HepG2 (cell line): Measurements from ENCODE around the gene TTC31. TPM values are rescaled to one million over a fixed set of nuclear protein-coding genes. Genes with fewer than 3 reads are reported as not detected.
A peak's percentile ranks its signal among the peaks of the same experiment; 100 is the strongest.

Experiments used
- CHD4 ChIP-seq: fragments of 200-600 bp; sonication (generic); IDR thresholded peaks from 2 replicates; pipeline ENCODE4 v1.7.0; 2017; ENCODE audit warnings: mild to moderate bottlenecking, low read length, borderline replicate concordance
- MTA1 ChIP-seq: sonication (generic); formaldehyde crosslinking; IDR thresholded peaks from 2 replicates; pipeline ENCODE4 v1.4.0; 2020; ENCODE audit warnings: missing genetic modification reagents, mild to moderate bottlenecking, borderline replicate concordance
- ZC3H13 ChIP-seq: sonication (generic); formaldehyde crosslinking; IDR thresholded peaks from 2 replicates; pipeline ENCODE4 v1.8.1; 2023; ENCODE audit warnings: mild to moderate bottlenecking, missing genetic modification reagents, moderate library complexity
- ZNF333 ChIP-seq: sonication (generic); formaldehyde crosslinking; IDR thresholded peaks from 2 replicates; pipeline ENCODE4 v1.4.0; 2020; ENCODE audit warnings: mild to moderate bottlenecking, missing genetic modification reagents, borderline replicate concordance
- ZNF34 ChIP-seq: sonication (generic); formaldehyde crosslinking; IDR thresholded peaks from 2 replicates; pipeline ENCODE4 v1.4.0; 2020; ENCODE audit warnings: mild to moderate bottlenecking, missing genetic modification reagents, borderline replicate concordance
- ZNF773 ChIP-seq: sonication (generic); formaldehyde crosslinking; IDR thresholded peaks from 2 replicates; pipeline ENCODE4 v1.4.0; 2020; ENCODE audit warnings: missing genetic modification reagents, borderline replicate concordance
- polyA plus RNA-seq, 8 experiments: library from polyadenylated mRNA; depleted of rRNA in 3 of 8; stranded (reverse) in 7 of 8; unstranded in 1 of 8; fragments of >200 nt; fragmentation: Illumina TruSeq in 4 of 8; extraction: Trizol in 4 of 8; gene quantifications; 2 replicates each; pipeline versions ENCODE4 v1.2.1 to v1.2.3, GENCODE V29; 2011 to 2016; ENCODE audit warnings: low read depth in 4 of 8, missing spikeins in 1 of 8, mixed read lengths in 1 of 8; ENCODE audit not compliant: insufficient read depth in 1 of 8
- total RNA-seq, 5 experiments: library from RNA; depleted of rRNA; stranded (reverse); fragments of >200 nt; fragmentation: Illumina TruSeq; extraction: Trizol; gene quantifications; 2 replicates each; pipeline ENCODE4 v1.2.3, GENCODE V29; 2016; ENCODE audit warnings: low read depth in 1 of 5
- TF ChIP-seq, protein P1 (sequence below): sonication (generic); formaldehyde crosslinking; IDR thresholded peaks from 2 replicates; pipeline ENCODE4 v1.4.0; 2020; ENCODE audit warnings: mild to moderate bottlenecking, missing genetic modification reagents
- TF ChIP-seq, protein P2 (sequence below): sonication (generic); formaldehyde crosslinking; IDR thresholded peaks from 2 replicates; pipeline ENCODE4 v1.5.0; 2020; ENCODE audit warnings: mild to moderate bottlenecking, missing genetic modification reagents, borderline replicate concordance
- TF ChIP-seq, protein P3 (sequence below): sonication (generic); formaldehyde crosslinking; IDR thresholded peaks from 2 replicates; pipeline ENCODE4 v1.4.0; 2020; ENCODE audit warnings: missing genetic modification reagents
- TF ChIP-seq, protein P4 (sequence below): sonication (generic); formaldehyde crosslinking; IDR thresholded peaks from 2 replicates; pipeline ENCODE4 v1.4.0; 2020; ENCODE audit warnings: missing genetic modification reagents

TTC31 gene
- total and polyA plus RNA-seq, 2 of the 13 experiments (the other 11 are each of a cell fraction or from before 2014, with no cell fraction given), result 28.3 to 39.5 TPM

DNA sequence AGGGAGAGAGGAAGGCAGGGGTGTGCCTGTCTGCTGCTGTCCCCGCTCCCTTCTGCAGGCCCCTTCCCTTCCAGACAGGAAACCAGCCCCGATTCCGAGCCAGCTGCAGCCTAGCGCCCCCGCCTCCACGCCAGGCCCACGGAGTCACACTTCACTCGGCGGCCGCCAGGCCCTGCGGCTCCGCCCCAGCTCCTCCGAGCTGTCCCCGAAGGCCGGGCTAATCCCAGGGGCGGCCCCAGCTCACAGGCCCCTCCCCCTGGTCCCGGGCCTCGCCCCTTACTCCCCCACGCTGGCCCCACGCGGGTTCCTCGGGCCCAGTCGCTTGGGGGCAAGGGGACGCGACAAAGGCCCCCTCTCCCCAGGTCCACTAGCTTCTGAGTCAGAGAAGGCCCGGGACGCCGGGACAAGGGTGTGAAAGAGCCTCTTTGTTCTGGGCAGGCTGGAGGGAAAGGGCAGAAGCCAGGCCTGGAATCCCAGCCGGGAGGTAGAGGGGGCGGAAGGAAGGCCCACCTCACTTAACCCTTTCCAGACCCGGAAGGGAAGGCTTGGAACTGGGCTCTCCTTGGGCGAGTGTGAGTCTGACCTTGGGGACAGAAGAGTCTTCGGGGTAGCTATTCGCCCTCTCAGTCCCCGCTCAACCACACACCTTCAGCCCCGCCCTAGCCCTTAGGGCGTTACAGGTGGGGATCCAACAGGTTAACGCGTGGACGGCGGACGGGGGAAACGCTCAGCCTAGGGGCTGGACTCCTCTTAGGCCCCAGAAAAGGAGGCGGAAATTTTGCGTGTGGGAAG lies 42.3 kb upstream of the TTC31 start (continued):
- peak; percentile 96 for TF ChIP-seq ZC3H13 (CRISPR knock-in tag)
- TF ChIP-seq, protein P1, sequence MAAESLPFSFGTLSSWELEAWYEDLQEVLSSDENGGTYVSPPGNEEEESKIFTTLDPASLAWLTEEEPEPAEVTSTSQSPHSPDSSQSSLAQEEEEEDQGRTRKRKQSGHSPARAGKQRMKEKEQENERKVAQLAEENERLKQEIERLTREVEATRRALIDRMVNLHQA (CRISPR knock-in tag), result no peak
- TF ChIP-seq, protein P2, sequence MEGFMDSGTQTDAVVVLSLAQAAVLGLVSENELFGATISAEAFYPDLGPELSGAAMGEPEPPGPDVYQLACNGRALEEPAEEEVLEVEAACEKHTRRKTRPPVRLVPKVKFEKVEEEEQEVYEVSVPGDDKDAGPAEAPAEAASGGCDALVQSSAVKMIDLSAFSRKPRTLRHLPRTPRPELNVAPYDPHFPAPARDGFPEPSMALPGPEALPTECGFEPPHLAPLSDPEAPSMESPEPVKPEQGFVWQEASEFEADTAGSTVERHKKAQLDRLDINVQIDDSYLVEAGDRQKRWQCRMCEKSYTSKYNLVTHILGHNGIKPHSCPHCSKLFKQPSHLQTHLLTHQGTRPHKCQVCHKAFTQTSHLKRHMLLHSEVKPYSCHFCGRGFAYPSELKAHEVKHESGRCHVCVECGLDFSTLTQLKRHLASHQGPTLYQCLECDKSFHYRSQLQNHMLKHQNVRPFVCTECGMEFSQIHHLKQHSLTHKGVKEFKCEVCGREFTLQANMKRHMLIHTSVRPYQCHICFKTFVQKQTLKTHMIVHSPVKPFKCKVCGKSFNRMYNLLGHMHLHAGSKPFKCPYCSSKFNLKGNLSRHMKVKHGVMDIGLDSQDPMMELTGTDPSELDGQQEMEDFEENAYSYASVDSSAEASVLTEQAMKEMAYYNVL (CRISPR knock-in tag), result peak; percentile 86
- TF ChIP-seq ZNF333 (CRISPR knock-in tag), result peak; percentile 94; the same call in 1 of the 2 replicates
- TF ChIP-seq, protein P3, sequence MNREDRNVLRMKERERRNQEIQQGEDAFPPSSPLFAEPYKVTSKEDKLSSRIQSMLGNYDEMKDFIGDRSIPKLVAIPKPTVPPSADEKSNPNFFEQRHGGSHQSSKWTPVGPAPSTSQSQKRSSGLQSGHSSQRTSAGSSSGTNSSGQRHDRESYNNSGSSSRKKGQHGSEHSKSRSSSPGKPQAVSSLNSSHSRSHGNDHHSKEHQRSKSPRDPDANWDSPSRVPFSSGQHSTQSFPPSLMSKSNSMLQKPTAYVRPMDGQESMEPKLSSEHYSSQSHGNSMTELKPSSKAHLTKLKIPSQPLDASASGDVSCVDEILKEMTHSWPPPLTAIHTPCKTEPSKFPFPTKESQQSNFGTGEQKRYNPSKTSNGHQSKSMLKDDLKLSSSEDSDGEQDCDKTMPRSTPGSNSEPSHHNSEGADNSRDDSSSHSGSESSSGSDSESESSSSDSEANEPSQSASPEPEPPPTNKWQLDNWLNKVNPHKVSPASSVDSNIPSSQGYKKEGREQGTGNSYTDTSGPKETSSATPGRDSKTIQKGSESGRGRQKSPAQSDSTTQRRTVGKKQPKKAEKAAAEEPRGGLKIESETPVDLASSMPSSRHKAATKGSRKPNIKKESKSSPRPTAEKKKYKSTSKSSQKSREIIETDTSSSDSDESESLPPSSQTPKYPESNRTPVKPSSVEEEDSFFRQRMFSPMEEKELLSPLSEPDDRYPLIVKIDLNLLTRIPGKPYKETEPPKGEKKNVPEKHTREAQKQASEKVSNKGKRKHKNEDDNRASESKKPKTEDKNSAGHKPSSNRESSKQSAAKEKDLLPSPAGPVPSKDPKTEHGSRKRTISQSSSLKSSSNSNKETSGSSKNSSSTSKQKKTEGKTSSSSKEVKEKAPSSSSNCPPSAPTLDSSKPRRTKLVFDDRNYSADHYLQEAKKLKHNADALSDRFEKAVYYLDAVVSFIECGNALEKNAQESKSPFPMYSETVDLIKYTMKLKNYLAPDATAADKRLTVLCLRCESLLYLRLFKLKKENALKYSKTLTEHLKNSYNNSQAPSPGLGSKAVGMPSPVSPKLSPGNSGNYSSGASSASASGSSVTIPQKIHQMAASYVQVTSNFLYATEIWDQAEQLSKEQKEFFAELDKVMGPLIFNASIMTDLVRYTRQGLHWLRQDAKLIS (CRISPR knock-in tag), result peak; percentile 69; the same call in 1 of the 2 replicates
- TF ChIP-seq, protein P4, sequence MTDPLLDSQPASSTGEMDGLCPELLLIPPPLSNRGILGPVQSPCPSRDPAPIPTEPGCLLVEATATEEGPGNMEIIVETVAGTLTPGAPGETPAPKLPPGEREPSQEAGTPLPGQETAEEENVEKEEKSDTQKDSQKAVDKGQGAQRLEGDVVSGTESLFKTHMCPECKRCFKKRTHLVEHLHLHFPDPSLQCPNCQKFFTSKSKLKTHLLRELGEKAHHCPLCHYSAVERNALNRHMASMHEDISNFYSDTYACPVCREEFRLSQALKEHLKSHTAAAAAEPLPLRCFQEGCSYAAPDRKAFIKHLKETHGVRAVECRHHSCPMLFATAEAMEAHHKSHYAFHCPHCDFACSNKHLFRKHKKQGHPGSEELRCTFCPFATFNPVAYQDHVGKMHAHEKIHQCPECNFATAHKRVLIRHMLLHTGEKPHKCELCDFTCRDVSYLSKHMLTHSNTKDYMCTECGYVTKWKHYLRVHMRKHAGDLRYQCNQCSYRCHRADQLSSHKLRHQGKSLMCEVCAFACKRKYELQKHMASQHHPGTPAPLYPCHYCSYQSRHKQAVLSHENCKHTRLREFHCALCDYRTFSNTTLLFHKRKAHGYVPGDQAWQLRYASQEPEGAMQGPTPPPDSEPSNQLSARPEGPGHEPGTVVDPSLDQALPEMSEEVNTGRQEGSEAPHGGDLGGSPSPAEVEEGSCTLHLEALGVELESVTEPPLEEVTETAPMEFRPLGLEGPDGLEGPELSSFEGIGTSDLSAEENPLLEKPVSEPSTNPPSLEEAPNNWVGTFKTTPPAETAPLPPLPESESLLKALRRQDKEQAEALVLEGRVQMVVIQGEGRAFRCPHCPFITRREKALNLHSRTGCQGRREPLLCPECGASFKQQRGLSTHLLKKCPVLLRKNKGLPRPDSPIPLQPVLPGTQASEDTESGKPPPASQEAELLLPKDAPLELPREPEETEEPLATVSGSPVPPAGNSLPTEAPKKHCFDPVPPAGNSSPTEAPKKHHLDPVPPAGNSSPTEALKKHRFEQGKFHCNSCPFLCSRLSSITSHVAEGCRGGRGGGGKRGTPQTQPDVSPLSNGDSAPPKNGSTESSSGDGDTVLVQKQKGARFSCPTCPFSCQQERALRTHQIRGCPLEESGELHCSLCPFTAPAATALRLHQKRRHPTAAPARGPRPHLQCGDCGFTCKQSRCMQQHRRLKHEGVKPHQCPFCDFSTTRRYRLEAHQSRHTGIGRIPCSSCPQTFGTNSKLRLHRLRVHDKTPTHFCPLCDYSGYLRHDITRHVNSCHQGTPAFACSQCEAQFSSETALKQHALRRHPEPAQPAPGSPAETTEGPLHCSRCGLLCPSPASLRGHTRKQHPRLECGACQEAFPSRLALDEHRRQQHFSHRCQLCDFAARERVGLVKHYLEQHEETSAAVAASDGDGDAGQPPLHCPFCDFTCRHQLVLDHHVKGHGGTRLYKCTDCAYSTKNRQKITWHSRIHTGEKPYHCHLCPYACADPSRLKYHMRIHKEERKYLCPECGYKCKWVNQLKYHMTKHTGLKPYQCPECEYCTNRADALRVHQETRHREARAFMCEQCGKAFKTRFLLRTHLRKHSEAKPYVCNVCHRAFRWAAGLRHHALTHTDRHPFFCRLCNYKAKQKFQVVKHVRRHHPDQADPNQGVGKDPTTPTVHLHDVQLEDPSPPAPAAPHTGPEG (CRISPR knock-in tag), result peak; percentile 51; the same call in 1 of the 2 replicates
- no peak; the same call in 1 of the 2 replicates for TF ChIP-seq ZNF773 (CRISPR knock-in tag)
- TF ChIP-seq CHD4, result peak; percentile 62; the same call in 1 of the 2 replicates
- TF ChIP-seq ZNF34 (CRISPR knock-in tag), result peak; percentile 80; the same call in 1 of the 2 replicates
- peak; percentile 98 for TF ChIP-seq MTA1 (CRISPR knock-in tag)
